GM23338 (cell line): ENCODE data around the gene SEPHS1. TPM values are rescaled to one million over a fixed set of nuclear protein-coding genes. Genes with fewer than 3 reads are reported as not detected.

Experiments
- ATAC-seq: fragments of 200-7000 bp; cut with Tn5 transposase; 3 replicates; pipeline ENCODE4 v1.9.1; 2020
- DNase-seq: peaks from one replicate; pipeline ENCODE4 v3.0.0-alpha.2; 2015; ENCODE audit warnings: low spot score
- H2AFZ ChIP-seq: fragments of 200-600 bp; sonication (generic); 2 replicates; pipeline ENCODE4 v1.8.0; 2016; ENCODE audit warnings: antibody characterized with exemption, mild to moderate bottlenecking, moderate library complexity
- H3F3A ChIP-seq: fragments of 200-600 bp; sonication (generic); replicated peaks from 2 replicates; pipeline ENCODE4 v1.8.0; 2017; ENCODE audit warnings: antibody characterized with exemption, mixed run types, low read depth
- H3K27ac ChIP-seq: fragments of 200-600 bp; sonication (generic); 2 replicates; pipeline ENCODE4 v1.6.1; 2016; ENCODE audit warnings: low read depth
- H3K27me3 ChIP-seq: fragments of 200-600 bp; sonication (generic); 2 replicates; pipeline ENCODE4 v1.8.0; 2016; ENCODE audit warnings: mild to moderate bottlenecking, mixed run types, moderate library complexity; ENCODE audit not compliant: insufficient read depth
- H3K36me3 ChIP-seq: fragments of 200-600 bp; sonication (generic); 2 replicates; pipeline ENCODE4 v1.8.0; 2016; ENCODE audit warnings: mild to moderate bottlenecking; ENCODE audit not compliant: insufficient read depth
- H3K4me1 ChIP-seq: fragments of 200-600 bp; sonication (generic); 2 replicates; pipeline ENCODE4 v1.8.0; 2016; ENCODE audit warnings: mild to moderate bottlenecking, moderate library complexity; ENCODE audit not compliant: insufficient read depth
- H3K4me2 ChIP-seq: fragments of 200-600 bp; sonication (generic); 2 replicates; pipeline ENCODE4 v1.7.1; 2017; ENCODE audit warnings: mixed run types
- H3K4me3 ChIP-seq: fragments of 200-600 bp; sonication (generic); 2 replicates; pipeline ENCODE4 v1.6.1; 2016; ENCODE audit warnings: mixed run types
- H3K79me2 ChIP-seq: fragments of 200-600 bp; sonication (generic); replicated peaks from 2 replicates; pipeline ENCODE4 v1.8.0; 2017; ENCODE audit warnings: mild to moderate bottlenecking; ENCODE audit not compliant: insufficient read depth
- H3K9me2 ChIP-seq: fragments of 200-600 bp; sonication (generic); 2 replicates; pipeline ENCODE4 v1.8.0; 2017; ENCODE audit not compliant: insufficient read depth
- H4K20me1 ChIP-seq: fragments of 200-600 bp; sonication (generic); replicated peaks from 2 replicates; pipeline ENCODE4 v1.8.0; 2017; ENCODE audit warnings: mild to moderate bottlenecking; ENCODE audit not compliant: insufficient read depth
- H3K27ac Mint-ChIP-seq: 2 replicates; pipeline ENCODE4 v1.8.0; 2020; ENCODE audit warnings: inconsistent platforms, mild to moderate bottlenecking, moderate library complexity, mixed read lengths
- H3K27me3 Mint-ChIP-seq: 3 replicates; pipeline ENCODE4 v1.8.0; 2022; ENCODE audit warnings: low read depth, mild to moderate bottlenecking, moderate library complexity, mixed read lengths, inconsistent platforms; ENCODE audit not compliant: insufficient read depth, poor library complexity
- H3K36me3 Mint-ChIP-seq: 3 replicates; pipeline ENCODE4 v1.8.0; 2021; ENCODE audit warnings: low read depth, mild to moderate bottlenecking, inconsistent platforms, moderate library complexity, mixed read lengths
- H3K4me1 Mint-ChIP-seq: 3 replicates; pipeline ENCODE4 v1.8.0; 2020; ENCODE audit warnings: mild to moderate bottlenecking, inconsistent platforms, mixed read lengths
- H3K4me3 Mint-ChIP-seq: 3 replicates; pipeline ENCODE4 v1.8.0; 2021; ENCODE audit warnings: moderate library complexity, mild to moderate bottlenecking, inconsistent platforms, mixed read lengths
- H3K9me3 Mint-ChIP-seq: 3 replicates; pipeline ENCODE4 v1.8.0; 2020; ENCODE audit warnings: moderate library complexity, mild to moderate bottlenecking, inconsistent platforms, mixed read lengths
- CREB1 ChIP-seq: fragments of 250-450 bp; sonication (Bioruptor Pico); IDR thresholded peaks from 2 replicates; pipeline ENCODE4 v1.5.0; 2020; ENCODE audit warnings: low read depth, mild to moderate bottlenecking, moderate library complexity
- EZH2 ChIP-seq: fragments of 200-600 bp; sonication (generic); IDR thresholded peaks from one replicate; pipeline ENCODE4 v1.8.0; 2017; ENCODE audit warnings: antibody characterized with exemption, mild to moderate bottlenecking, low read depth; ENCODE audit not compliant: unreplicated experiment
- JUNB ChIP-seq: IDR thresholded peaks from one replicate; pipeline ENCODE4 v1.6.1; 2016; ENCODE audit warnings: antibody characterized with exemption; ENCODE audit not compliant: unreplicated experiment
- NANOG ChIP-seq: IDR thresholded peaks from 2 replicates; pipeline ENCODE4 v1.6.1; 2016; ENCODE audit warnings: antibody characterized with exemption, borderline replicate concordance
- POLR2AphosphoS5 ChIP-seq: IDR thresholded peaks from 2 replicates; pipeline ENCODE4 v1.6.1; 2016; ENCODE audit warnings: antibody characterized with exemption, low read depth
- STAT1 ChIP-seq: IDR thresholded peaks from one replicate; pipeline ENCODE4 v1.6.1; 2016; ENCODE audit warnings: antibody characterized with exemption; ENCODE audit not compliant: unreplicated experiment
- ZNF114 ChIP-seq: fragments of 250-450 bp; sonication (Bioruptor Pico); IDR thresholded peaks from 2 replicates; pipeline ENCODE4 v1.5.0; 2020; ENCODE audit warnings: mild to moderate bottlenecking, moderate library complexity
- ZNF331 ChIP-seq: fragments of 250-450 bp; sonication (Bioruptor Pico); IDR thresholded peaks from 2 replicates; pipeline ENCODE4 v1.5.0; 2020; ENCODE audit warnings: low read depth, mild to moderate bottlenecking, moderate library complexity
- polyA plus RNA-seq: library from polyadenylated mRNA; unstranded; fragments of >200 nt; fragmentation: Nextera tagmentation; extraction: Ambion mirVana; gene quantifications from 2 replicates; pipeline ENCODE4 v1.2.1, GENCODE V29; 2016
- total RNA-seq: library from RNA; depleted of rRNA; stranded (reverse); fragments of >200 nt; shearing (Covaris generic); gene quantifications from 2 replicates; pipeline ENCODE4 v1.2.3, GENCODE V29; 2014
- TF ChIP-seq, protein P1 (sequence below): fragments of 250-450 bp; sonication (Bioruptor Pico); IDR thresholded peaks from 2 replicates; pipeline ENCODE4 v1.5.0; 2020; ENCODE audit warnings: mild to moderate bottlenecking, moderate library complexity
- TF ChIP-seq, protein P2 (sequence below): IDR thresholded peaks from one replicate; pipeline ENCODE4 v1.6.1; 2018; ENCODE audit warnings: antibody characterized with exemption; ENCODE audit not compliant: unreplicated experiment
- TF ChIP-seq, protein P3 (sequence below), 2 experiments: fragments of 200-600 bp in 1 of 2; sonication (generic) in 1 of 2; conservative IDR thresholded peaks; 2 replicates each; pipeline versions ENCODE4 v1.5.1 to v1.6.1; 2016 to 2017; ENCODE audit warnings: antibody characterized with exemption in 2 of 2, low read depth in 2 of 2, mild to moderate bottlenecking in 2 of 2, moderate library complexity in 1 of 2

Gene SEPHS1
- total and polyA plus RNA-seq, 2 experiments from 2014 or later = 260 to 609 TPM

DNA sequence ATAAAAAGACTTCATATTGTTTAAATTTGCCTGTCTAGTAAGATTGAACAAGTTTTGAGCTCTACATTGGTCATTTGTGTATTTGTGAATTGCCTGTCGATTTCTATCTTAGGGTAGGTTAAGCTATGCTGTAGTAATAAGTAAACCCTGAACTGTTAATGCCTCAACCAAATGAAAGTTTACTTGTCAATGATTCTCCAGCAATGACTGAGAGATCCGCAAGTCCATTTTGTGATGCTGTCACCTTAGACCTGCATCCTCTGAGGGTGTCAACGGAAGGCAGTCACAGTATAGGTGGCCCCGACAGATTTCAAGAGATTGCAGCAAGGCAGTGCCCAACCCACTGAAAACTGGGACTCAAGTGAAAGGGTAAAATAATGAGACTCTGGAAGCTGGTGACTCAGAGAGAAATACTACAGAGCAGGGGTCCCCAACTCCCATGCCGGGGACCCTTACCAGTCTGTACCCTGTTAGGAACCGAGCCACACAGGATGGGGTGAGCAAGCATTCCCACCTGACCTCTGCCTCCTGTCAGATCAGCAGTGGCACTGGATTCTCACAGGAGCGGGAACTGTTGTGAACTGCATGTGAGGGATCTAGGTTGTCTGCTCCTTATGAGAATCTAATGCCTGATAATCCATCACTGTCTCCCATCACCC, 37.4 kb downstream of the SEPHS1 start:
- H3F3A ChIP-seq = peaks cover 13% of the 10 kb centered on the region; the same call in 1 of the 2 replicates
- H4K20me1 ChIP-seq = no peaks in the 10 kb centered on the region
- no peaks in the 10 kb centered on the region for H3K9me2 ChIP-seq
- no peak for TF ChIP-seq STAT1
- no peak for TF ChIP-seq JUNB
- TF ChIP-seq, protein P1, sequence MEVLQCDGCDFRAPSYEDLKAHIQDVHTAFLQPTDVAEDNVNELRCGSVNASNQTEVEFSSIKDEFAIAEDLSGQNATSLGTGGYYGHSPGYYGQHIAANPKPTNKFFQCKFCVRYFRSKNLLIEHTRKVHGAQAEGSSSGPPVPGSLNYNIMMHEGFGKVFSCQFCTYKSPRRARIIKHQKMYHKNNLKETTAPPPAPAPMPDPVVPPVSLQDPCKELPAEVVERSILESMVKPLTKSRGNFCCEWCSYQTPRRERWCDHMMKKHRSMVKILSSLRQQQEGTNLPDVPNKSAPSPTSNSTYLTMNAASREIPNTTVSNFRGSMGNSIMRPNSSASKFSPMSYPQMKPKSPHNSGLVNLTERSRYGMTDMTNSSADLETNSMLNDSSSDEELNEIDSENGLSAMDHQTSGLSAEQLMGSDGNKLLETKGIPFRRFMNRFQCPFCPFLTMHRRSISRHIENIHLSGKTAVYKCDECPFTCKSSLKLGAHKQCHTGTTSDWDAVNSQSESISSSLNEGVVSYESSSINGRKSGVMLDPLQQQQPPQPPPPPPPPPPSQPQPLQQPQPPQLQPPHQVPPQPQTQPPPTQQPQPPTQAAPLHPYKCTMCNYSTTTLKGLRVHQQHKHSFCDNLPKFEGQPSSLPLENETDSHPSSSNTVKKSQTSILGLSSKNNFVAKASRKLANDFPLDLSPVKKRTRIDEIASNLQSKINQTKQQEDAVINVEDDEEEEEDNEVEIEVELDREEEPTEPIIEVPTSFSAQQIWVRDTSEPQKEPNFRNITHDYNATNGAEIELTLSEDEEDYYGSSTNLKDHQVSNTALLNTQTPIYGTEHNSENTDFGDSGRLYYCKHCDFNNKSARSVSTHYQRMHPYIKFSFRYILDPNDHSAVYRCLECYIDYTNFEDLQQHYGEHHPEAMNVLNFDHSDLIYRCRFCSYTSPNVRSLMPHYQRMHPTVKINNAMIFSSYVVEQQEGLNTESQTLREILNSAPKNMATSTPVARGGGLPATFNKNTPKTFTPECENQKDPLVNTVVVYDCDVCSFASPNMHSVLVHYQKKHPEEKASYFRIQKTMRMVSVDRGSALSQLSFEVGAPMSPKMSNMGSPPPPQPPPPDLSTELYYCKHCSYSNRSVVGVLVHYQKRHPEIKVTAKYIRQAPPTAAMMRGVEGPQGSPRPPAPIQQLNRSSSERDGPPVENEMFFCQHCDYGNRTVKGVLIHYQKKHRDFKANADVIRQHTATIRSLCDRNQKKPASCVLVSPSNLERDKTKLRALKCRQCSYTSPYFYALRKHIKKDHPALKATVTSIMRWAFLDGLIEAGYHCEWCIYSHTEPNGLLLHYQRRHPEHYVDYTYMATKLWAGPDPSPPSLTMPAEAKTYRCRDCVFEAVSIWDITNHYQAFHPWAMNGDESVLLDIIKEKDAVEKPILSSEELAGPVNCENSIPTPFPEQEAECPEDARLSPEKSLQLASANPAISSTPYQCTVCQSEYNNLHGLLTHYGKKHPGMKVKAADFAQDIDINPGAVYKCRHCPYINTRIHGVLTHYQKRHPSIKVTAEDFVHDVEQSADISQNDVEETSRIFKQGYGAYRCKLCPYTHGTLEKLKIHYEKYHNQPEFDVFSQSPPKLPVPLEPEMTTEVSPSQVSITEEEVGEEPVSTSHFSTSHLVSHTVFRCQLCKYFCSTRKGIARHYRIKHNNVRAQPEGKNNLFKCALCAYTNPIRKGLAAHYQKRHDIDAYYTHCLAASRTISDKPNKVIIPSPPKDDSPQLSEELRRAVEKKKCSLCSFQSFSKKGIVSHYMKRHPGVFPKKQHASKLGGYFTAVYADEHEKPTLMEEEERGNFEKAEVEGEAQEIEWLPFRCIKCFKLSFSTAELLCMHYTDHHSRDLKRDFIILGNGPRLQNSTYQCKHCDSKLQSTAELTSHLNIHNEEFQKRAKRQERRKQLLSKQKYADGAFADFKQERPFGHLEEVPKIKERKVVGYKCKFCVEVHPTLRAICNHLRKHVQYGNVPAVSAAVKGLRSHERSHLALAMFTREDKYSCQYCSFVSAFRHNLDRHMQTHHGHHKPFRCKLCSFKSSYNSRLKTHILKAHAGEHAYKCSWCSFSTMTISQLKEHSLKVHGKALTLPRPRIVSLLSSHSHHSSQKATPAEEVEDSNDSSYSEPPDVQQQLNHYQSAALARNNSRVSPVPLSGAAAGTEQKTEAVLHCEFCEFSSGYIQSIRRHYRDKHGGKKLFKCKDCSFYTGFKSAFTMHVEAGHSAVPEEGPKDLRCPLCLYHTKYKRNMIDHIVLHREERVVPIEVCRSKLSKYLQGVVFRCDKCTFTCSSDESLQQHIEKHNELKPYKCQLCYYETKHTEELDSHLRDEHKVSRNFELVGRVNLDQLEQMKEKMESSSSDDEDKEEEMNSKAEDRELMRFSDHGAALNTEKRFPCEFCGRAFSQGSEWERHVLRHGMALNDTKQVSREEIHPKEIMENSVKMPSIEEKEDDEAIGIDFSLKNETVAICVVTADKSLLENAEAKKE (CRISPR knock-in tag) = no peak
- TF ChIP-seq CREB1 (CRISPR knock-in tag) = no peak
- TF ChIP-seq, protein P2, sequence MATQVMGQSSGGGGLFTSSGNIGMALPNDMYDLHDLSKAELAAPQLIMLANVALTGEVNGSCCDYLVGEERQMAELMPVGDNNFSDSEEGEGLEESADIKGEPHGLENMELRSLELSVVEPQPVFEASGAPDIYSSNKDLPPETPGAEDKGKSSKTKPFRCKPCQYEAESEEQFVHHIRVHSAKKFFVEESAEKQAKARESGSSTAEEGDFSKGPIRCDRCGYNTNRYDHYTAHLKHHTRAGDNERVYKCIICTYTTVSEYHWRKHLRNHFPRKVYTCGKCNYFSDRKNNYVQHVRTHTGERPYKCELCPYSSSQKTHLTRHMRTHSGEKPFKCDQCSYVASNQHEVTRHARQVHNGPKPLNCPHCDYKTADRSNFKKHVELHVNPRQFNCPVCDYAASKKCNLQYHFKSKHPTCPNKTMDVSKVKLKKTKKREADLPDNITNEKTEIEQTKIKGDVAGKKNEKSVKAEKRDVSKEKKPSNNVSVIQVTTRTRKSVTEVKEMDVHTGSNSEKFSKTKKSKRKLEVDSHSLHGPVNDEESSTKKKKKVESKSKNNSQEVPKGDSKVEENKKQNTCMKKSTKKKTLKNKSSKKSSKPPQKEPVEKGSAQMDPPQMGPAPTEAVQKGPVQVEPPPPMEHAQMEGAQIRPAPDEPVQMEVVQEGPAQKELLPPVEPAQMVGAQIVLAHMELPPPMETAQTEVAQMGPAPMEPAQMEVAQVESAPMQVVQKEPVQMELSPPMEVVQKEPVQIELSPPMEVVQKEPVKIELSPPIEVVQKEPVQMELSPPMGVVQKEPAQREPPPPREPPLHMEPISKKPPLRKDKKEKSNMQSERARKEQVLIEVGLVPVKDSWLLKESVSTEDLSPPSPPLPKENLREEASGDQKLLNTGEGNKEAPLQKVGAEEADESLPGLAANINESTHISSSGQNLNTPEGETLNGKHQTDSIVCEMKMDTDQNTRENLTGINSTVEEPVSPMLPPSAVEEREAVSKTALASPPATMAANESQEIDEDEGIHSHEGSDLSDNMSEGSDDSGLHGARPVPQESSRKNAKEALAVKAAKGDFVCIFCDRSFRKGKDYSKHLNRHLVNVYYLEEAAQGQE = no peak
- no peak for TF ChIP-seq NANOG
- TF ChIP-seq ZNF114 (CRISPR knock-in tag) = no peak
- TF ChIP-seq, protein P3, sequence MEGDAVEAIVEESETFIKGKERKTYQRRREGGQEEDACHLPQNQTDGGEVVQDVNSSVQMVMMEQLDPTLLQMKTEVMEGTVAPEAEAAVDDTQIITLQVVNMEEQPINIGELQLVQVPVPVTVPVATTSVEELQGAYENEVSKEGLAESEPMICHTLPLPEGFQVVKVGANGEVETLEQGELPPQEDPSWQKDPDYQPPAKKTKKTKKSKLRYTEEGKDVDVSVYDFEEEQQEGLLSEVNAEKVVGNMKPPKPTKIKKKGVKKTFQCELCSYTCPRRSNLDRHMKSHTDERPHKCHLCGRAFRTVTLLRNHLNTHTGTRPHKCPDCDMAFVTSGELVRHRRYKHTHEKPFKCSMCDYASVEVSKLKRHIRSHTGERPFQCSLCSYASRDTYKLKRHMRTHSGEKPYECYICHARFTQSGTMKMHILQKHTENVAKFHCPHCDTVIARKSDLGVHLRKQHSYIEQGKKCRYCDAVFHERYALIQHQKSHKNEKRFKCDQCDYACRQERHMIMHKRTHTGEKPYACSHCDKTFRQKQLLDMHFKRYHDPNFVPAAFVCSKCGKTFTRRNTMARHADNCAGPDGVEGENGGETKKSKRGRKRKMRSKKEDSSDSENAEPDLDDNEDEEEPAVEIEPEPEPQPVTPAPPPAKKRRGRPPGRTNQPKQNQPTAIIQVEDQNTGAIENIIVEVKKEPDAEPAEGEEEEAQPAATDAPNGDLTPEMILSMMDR (conservative IDR thresholded peaks at IDR 0.05; ENCODE audit: low read depth in 2 of 2) = no peak
- no peak for TF ChIP-seq EZH2
- TF ChIP-seq POLR2AphosphoS5 = no peak
- no peak for TF ChIP-seq ZNF331
- no peak overlapping the region for H2AFZ ChIP-seq
- H3K4me2 ChIP-seq = no peak overlapping the region
- ATAC-seq (no peak), DNase-seq (no peak)
- no peaks in the 10 kb centered on the region for H3K27me3 ChIP-seq
- no peak overlapping the region for H3K4me3 ChIP-seq
- Mint-ChIP-seq H3K9me3 (no peaks in the 10 kb centered on the region), H3K4me1 (peaks cover 3% of the 10 kb centered on the region), H3K4me3 (no peak overlapping the region), H3K27ac (no peak overlapping the region), H3K36me3 (no peaks in the 10 kb centered on the region), H3K27me3 (peaks cover 12% of the 10 kb centered on the region)
- no peaks in the 10 kb centered on the region for H3K36me3 ChIP-seq
- H3K79me2 ChIP-seq = no peaks in the 10 kb centered on the region
- H3K27ac ChIP-seq = no peak overlapping the region
- H3K4me1 ChIP-seq = no peaks in the 10 kb centered on the region
